Neural crest cell (in vitro differentiated cells): ENCODE results near the gene DOHH. TPM values are rescaled to one million over a fixed set of nuclear protein-coding genes. Genes with fewer than 3 reads are reported as not detected.

ENCODE experiments used
- DNase-seq: peaks from one replicate; pipeline ENCODE4 v3.0.0; 2021; ENCODE audit warnings: low read depth, mixed read lengths, low spot score
- H3K27ac Mint-ChIP-seq: one replicate; pipeline ENCODE4 v1.8.0; 2021; ENCODE audit warnings: mild to moderate bottlenecking, mixed read lengths; ENCODE audit not compliant: unreplicated experiment
- H3K27me3 Mint-ChIP-seq: 2 replicates; pipeline ENCODE4 v1.8.0; 2021; ENCODE audit warnings: low read depth, mild to moderate bottlenecking, mixed read lengths
- H3K36me3 Mint-ChIP-seq: 2 replicates; pipeline ENCODE4 v1.8.0; 2021; ENCODE audit warnings: low read depth, mild to moderate bottlenecking, mixed read lengths
- H3K4me1 Mint-ChIP-seq: 2 replicates; pipeline ENCODE4 v1.8.0; 2021; ENCODE audit warnings: mixed read lengths
- H3K4me3 Mint-ChIP-seq: one replicate; pipeline ENCODE4 v1.8.0; 2021; ENCODE audit warnings: mild to moderate bottlenecking, mixed read lengths
- H3K9me3 Mint-ChIP-seq: 2 replicates; pipeline ENCODE4 v1.8.0; 2021; ENCODE audit warnings: mixed read lengths
- CTCF ChIP-seq: fragments of 200-600 bp; sonication (generic); conservative IDR thresholded peaks from 2 replicates; pipeline ENCODE4 v1.5.0; 2021; ENCODE audit warnings: antibody characterized with exemption, mild to moderate bottlenecking
- total RNA-seq: library from RNA; stranded (reverse); gene quantifications from 2 replicates; pipeline ENCODE4 v1.2.1, GENCODE V29; 2021

DOHH gene
- total RNA-seq, 1 donor from 2014 or later = 12.8 TPM

DNA sequence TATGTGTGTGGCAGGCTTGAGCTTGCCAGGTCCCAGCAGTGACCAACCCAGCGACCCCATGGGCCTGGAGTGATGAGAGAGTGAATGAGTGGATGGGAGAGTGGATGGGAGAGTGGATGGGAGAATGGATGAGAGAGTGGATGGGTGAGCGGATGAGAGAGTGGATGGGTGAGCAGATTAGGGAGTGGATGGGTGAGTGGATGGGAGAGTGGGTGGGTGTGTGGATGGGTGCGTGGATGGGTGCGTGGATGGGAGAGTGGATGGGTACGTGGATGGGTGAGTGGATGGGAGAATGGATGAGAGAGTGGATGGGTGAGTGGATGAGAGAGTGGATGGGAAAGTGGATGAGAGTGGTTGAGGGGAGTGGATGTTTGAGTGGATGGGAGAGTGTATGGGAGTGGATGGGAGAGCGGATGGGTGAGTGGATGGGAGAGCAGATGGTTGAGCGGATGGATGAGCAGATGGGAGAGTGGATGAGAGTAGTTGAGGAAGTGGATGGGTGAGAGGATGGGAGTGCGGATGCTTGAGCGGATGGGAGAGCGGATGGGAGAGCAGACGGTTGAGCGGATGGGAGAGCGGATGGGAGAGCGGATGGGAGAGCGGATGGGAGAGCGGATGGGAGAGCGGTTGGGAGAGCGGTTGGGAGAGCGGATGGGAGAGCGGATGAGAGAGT is 28.2 kb upstream of the DOHH start:
- Mint-ChIP-seq H3K9me3 (no peaks in the 10 kb centered on the region), H3K4me3 (no peak overlapping the region), H3K27ac (no peak overlapping the region), H3K36me3 (peaks cover 3% of the 10 kb centered on the region), H3K27me3 (no peaks in the 10 kb centered on the region), H3K4me1 (no peaks in the 10 kb centered on the region)
- no peak for TF ChIP-seq CTCF
- no peak for DNase-seq

- H3K9me3 Mint-ChIP-seq = no peaks in the 10 kb centered on the region
- H3K4me3 Mint-ChIP-seq = no peak overlapping the region
- no peaks in the 10 kb centered on the region for H3K36me3 Mint-ChIP-seq
- no peak overlapping the region for H3K27ac Mint-ChIP-seq
- DNase-seq = no peak
- TF ChIP-seq CTCF = no peak
- H3K4me1 Mint-ChIP-seq = no peaks in the 10 kb centered on the region
- H3K27me3 Mint-ChIP-seq = no peaks in the 10 kb centered on the region
These were observed 27.6 kb upstream of the DOHH start for GRCh38 chr19:3528080-3528479.

DNA sequence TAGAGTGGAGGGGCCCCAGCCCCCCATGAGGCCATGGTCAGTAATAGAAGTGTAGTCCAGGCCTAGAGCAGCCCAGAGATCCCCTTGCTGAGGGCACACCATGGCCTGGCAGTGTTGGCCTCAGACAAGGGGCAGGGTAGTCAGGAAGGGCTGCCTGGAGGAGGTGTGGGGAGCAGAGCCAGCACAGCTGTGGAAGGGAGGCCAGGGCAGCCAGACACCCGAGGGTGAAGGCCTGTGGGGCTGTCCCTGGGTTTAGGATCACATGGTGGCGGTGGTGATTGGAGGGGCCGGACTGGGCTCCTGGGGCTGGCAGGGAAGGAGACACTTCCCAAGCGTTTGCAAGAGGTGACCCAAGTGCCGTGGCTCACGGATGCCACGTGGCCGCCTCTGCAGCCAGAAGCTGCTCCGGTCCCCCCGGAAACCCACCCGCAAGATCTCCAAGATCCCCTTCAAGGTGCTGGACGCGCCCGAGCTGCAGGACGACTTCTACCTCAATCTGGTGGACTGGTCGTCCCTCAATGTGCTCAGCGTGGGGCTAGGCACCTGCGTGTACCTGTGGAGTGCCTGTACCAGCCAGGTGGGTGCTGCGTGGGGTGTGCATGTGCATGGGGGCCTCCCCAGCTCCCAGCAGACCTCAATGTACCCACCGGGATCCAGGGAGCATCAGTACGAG is 26.9 kb upstream of the DOHH start:
- Mint-ChIP-seq H3K4me1 (no peaks in the 10 kb centered on the region), H3K27me3 (no peaks in the 10 kb centered on the region), H3K36me3 (no peaks in the 10 kb centered on the region), H3K4me3 (no peak overlapping the region), H3K27ac (no peak overlapping the region), H3K9me3 (no peaks in the 10 kb centered on the region)
- TF ChIP-seq CTCF = no peak
- no peak for DNase-seq

- Mint-ChIP-seq H3K27ac (no peak overlapping the region), H3K4me1 (no peaks in the 10 kb centered on the region), H3K36me3 (no peaks in the 10 kb centered on the region), H3K4me3 (no peak overlapping the region), H3K27me3 (no peaks in the 10 kb centered on the region), H3K9me3 (no peaks in the 10 kb centered on the region)
- TF ChIP-seq CTCF = peak; percentile 39
- DNase-seq = no peak
These were observed 26.2 kb upstream of the DOHH start for GRCh38 chr19:3526507-3527237.

DNA sequence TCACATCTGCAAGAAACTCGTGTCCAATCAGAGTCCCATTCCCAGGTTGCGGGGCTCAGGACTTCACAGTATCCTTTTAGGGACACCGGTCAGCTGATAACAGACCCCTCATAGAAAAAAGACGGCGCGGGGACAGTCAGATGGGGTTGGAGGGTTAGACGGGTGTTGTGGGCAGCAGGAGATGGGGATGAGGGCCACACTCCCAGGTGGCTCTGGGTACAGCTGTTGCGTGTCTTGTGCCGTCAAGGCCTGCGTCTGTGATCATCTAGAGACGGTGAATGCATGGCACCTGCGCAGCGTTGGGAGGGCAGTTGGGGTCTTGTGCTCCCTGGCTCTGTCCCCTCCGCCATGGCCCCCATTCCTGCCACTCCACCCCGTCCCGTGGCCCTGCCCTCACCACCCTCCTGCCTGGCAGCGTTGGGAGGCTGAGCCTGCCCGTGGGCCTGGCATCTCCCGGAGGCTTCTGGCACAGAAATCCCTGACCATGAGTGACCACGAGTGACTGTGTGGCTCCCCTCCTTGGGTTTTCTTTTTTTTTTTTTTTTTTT is 24.5 kb upstream of the DOHH start:
- Mint-ChIP-seq H3K36me3 (peaks cover 3% of the 10 kb centered on the region), H3K4me3 (no peak overlapping the region), H3K27ac (no peak overlapping the region), H3K4me1 (no peaks in the 10 kb centered on the region), H3K9me3 (no peaks in the 10 kb centered on the region), H3K27me3 (no peaks in the 10 kb centered on the region)
- no peak for TF ChIP-seq CTCF
- DNase-seq = no peak
